Epidermal melanocyte (primary cell): Measurements from ENCODE around the gene ITGB2.
A peak's percentile ranks its signal among the peaks of the same experiment; 100 is the strongest.

Source experiments
- DNase-seq: peaks from one replicate; pipeline ENCODE4 v3.0.0; 2011; ENCODE audit warnings: low spot score; ENCODE audit not compliant: insufficient read length

ITGB2 gene

DNA sequence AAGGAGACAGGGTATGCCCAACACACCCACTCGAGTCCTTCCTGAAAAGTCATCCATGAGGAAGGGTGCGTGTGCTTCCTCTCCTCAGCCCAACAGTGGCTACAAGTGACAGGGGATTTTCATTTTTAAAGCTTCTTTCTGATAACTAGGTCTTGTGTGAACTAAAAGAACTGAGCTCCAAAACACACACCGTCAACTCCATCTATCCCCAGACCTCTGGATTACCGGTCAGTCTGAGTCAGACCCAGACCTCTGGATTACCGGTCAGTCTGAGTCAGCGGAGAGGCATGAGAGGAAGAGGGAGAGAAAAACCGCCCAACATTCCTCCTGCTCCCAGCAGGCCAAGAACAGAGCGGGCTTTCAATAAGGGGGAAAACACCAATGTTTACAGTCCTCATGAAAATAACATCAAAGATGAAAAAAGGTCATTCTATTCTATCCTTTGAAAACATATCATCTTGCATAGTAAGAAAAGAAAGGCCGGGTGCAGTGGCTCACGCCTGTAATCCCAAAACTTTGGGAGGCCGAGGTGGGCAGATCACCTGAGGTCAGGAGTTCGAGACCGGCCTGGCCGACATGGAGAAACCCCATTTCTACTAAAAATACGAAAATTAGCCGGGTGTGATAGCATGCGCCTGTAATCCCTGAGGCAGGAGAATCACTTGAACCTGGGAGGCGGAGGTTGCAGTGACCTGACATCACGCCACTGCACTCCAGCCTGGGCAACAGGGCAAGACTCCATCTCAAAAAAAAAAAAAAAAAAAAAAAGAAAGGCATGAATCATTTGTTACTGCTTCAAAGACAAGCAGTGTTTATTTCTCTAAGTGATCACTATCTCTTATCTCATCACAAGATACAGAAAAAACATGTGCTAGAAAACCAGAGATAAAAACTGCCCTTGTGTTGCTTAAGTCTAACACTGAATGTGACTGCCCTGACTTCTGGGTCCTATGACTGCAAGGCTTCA lies 50.6 kb downstream of the ITGB2 start:
- DNase-seq: peak; percentile 70

DNA sequence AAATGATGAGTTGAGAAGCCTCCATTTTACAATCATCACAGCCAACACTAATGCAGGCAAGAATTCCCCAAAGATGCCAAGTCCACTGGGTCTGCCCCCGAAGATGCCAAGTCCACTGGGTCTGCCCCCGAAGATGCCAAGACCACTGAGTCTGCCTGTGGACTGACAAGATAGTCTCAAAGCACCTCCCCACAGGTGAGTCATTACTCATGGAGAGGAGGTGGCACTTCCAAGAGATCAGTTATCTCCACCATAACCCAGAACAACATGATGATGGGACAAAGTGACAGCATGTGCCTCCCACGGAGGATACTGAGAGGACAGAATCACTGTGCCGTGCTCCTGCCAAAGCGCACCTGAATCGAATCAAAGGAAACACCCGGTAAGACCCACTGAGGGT lies 52.0 kb downstream of the ITGB2 start:
- DNase-seq: no peak

DNA sequence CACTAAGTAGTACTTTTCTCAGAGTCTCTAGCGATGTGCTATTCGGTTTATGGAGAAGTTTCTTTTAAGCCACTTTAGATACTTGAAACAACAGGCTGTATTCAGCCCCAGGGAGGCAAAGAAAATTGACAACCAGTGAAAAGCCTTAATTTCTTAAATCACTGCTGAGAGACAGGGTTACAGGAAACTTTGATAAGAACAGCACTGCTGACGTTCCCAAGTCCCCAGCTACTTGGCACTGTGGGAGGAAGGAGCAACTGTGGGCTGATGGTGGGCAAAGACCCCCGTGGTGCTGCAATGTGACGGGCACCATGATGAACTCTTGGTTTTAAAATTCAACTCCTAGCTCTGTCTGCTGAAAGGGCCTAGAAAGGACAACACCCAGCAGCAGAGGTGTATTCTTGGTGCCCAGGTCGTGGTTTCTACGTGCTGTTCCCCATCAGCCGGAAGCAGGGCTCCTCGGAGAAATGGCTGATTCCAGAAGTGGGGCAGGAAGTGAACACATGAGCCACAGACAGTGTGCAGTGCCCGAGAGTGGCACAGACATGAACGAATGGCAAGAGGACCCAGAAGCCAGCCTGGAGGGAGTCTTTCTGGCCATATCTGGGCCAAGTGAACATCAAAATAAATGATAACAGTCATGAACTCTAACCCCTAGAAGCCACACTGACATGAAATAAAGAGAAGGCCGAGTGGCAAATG lies 52.5 kb downstream of the ITGB2 start:
- no peak for DNase-seq

GRCh38 chr21:44867464-44867863 lies 53.2 kb downstream of the ITGB2 start:
- DNase-seq: no peak

- no peak for DNase-seq
Observed at GRCh38 chr21:44866780-44867179, 53.9 kb downstream of the ITGB2 start.

GRCh38 chr21:44865561-44866280 lies 55.0 kb downstream of the ITGB2 start:
- peak; percentile 72 for DNase-seq

DNA sequence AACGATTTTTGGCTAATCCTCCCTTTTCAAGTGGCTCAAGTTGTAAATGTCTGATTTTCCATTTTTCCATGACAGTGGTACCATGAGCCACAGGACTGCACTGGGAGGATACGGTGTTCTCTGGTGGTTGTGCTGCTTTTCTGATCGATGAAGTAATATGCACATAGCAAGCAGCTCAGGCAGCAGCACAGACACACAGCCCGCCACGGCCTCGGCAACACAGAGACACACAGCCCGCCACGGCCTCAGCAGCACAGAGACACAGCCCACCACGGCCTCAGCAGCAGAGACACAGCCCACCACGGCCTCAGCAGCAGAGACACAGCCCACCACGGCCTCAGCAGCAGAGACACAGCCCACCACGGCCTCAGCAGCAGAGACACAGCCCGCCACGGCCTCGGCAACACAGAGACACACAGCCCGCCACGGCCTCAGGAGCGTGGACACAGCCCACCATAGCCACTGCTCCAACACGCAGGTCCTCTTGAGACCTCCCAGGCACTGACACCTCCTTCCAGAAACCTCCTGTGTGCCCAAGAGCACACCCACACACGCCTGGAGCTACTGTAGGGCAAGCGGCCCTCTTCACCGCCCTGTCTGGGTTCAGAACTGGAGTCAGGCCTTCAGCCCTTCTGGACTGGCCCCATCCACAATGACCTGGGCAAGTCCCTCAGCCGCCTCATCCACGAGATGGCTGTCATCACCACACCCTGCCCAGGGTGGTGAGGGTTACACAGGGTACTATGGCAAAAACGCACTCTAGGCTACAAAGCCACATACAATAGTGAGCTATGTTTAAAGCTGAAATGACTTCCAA lies 57.6 kb downstream of the ITGB2 start:
- no peak for DNase-seq

GRCh38 chr21:44858791-44859190 lies 61.9 kb downstream of the ITGB2 start:
- no peak for DNase-seq

DNA sequence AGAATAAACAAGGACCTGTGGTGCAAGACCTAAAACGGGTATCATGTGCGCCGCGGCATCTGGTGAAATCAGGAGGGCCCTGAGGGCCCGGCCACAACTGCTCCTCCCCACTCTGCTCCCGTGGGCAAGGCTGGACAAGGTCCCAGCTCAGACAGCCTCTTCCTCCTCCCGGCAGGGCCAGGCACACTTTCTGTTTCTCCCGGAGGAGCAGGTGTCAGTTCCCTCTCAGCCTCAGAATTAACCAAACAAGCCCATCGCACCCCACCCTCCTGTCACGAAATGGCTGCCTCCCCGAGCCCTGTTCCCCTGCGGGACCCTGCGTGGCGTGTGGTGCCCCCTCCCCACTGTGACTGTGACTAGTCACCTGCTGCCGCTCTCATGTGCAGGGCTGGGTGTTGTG lies 62.4 kb downstream of the ITGB2 start:
- DNase-seq: no peak

- DNase-seq: no peak
Observed at GRCh38 chr21:44857127-44857892, 63.4 kb downstream of the ITGB2 start.

DNA sequence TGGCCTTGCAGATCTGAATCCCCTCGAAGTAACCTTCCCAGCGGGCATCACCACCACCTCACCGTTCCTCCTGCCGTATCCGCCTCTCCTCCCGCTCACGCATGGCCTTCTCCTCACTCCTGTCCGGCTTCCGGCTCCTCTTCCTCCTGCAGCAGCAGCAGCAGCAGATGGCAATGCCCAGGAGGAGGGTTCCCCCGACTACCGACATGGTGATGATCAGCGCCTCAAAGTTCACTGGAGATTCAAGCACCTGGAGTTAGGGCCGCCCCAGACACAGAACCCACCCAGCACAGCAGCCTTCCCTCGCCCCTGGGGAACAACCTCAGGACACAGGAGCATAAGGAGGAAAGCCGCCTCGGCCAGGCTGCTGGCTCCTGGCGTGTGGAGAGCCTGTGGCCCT lies 64.6 kb downstream of the ITGB2 start:
- no peak for DNase-seq

- no peak for DNase-seq
Observed at GRCh38 chr21:44855572-44855971, 65.1 kb downstream of the ITGB2 start.

- no peak for DNase-seq
Observed at GRCh38 chr21:44854664-44855446, 65.8 kb downstream of the ITGB2 start.

DNA sequence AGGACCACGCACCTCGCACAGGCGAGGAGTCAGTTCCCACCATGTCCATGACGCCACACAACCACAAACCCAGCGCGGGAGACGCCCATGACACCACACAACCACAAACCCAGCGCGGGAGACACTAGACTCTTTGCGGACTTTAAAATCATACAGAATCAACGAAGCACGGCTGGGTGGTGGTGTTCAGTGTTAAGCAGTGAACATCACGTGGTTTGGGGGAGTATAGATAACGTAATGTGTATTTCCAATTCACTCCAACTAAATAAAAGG lies 66.4 kb downstream of the ITGB2 start:
- DNase-seq: no peak

DNA sequence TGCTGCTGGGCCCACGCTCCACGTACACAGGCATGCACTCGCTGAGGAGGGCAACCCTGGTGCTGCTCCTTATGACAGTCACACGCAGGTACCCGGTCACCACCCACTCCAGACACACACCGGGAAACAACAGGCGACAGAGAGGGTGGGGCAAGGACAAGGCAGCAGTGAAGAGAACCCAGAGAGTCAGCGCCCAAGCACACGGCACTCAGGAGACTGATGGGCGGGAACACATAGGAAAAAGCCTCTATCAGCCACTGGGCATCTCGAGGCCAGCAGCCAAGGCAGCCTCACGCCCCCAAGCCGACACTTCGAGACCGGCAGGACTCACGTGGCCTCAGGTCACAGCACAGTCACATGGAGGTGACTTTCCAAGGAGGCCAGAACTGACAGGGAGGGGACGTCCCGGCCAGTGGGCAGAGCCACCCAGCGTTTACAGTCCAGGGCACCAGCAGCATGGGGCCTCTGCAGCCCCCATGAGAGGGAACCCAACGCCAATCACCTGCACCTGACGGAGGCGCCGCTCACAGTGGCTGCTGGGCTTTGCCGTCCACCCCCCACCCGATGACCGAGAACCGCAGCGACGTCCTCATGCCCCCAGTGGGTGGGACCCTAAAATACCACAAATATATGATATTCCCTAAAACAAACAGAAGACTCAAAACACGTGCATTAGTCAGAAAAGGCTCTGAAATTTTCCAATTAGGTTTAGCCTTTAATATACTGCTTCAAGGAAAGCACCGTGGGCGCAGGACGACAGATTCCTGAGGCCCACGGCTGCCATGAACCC lies 66.9 kb downstream of the ITGB2 start:
- no peak for DNase-seq

DNA sequence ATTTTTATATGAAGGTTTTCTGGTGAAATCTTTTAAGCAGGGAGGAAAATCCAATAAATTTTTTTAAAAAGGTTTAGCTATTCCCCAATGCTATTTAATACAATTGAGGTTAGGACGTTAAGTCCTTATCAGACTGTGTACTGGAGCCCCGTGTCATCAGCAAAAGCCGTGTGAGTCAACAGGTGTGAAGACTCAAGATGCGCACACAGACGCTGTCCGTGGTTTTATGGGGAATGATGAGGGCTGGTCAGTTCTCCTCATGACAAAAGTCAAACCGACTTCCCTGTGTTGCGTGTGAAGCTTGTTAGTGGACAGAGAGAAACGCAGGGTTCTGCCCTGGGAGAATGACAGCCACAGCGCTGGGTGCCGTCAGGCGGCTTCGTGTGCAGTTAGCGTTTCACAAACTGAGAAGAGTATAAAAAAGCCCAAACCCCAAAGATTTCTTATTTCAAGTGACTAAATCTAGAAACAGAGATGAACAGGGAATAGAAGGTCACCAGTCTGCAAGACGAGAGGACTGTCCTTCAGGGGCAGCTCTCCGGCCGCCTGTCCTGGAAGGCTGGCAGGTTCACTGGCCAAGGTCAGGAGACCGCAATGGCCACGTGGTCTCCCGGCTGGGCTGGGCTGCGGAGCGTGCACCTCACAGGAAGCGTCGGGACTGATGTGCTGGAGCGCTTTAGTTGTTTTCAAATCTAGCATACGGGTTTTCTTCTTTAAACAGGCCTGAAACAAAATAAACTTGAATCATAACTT lies 69.6 kb downstream of the ITGB2 start:
- DNase-seq: no peak

GRCh38 chr21:44850208-44850800 lies 70.4 kb downstream of the ITGB2 start:
- DNase-seq: no peak

GRCh38 chr21:44849616-44850130 lies 71.0 kb downstream of the ITGB2 start:
- no peak for DNase-seq
